Liver (tissue), 3 donors: ENCODE results near the gene UIMC1.

ENCODE experiments used
- GABPA ChIP-seq, 2 donors: IDR thresholded peaks in 1 of 2; conservative IDR thresholded peaks in 1 of 2; 2 replicates each; pipeline ENCODE4 v1.6.1; 2016; ENCODE audit warnings: antibody characterized with exemption in 2 of 2, mild to moderate bottlenecking in 1 of 2, moderate library complexity in 1 of 2
- TF ChIP-seq, protein P1 (sequence below): fragments of 150-350 bp; IDR thresholded peaks from 2 replicates; pipeline ENCODE4 v1.5.1; 2017; ENCODE audit warnings: improper control_type of control experiment, low read depth, low read length; ENCODE audit not compliant: missing input control
- donor health status: healthy.
- donor health status: healthy.

- TF ChIP-seq, protein P1, sequence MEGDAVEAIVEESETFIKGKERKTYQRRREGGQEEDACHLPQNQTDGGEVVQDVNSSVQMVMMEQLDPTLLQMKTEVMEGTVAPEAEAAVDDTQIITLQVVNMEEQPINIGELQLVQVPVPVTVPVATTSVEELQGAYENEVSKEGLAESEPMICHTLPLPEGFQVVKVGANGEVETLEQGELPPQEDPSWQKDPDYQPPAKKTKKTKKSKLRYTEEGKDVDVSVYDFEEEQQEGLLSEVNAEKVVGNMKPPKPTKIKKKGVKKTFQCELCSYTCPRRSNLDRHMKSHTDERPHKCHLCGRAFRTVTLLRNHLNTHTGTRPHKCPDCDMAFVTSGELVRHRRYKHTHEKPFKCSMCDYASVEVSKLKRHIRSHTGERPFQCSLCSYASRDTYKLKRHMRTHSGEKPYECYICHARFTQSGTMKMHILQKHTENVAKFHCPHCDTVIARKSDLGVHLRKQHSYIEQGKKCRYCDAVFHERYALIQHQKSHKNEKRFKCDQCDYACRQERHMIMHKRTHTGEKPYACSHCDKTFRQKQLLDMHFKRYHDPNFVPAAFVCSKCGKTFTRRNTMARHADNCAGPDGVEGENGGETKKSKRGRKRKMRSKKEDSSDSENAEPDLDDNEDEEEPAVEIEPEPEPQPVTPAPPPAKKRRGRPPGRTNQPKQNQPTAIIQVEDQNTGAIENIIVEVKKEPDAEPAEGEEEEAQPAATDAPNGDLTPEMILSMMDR: no peak
- no peak for TF ChIP-seq GABPA (IDR thresholded peaks at IDR 0.05 in 1 of 2, conservative IDR thresholded peaks at IDR 0.05 in 1 of 2)
These were observed 94.5 kb downstream of the UIMC1 start for GRCh38 chr5:176912115-176912514.
